Activated T-cell treated with anti-CD3 and anti-CD28 coated beads, Interleukin-2, amount 50 U/mL, for 4 hours (primary cell): Measurements from ENCODE around the gene KCNK1. TPM values are rescaled to one million over a fixed set of nuclear protein-coding genes. Genes with fewer than 3 reads are reported as not detected.
"Not testable (repeated sequence)": the region's sequence is repeated elsewhere in the genome, so short reads cannot be mapped to it uniquely, and the experiment has no call there.

Experiments used
- ATAC-seq, 2 donors: fragments of 200-7000 bp; cut with Tn5 transposase; one replicate each; pipeline ENCODE4 v1.10.0; 2021
- DNase-seq: peaks from one replicate; pipeline ENCODE4 v3.0.0-alpha.2; 2020
- H3K27me3 Mint-ChIP-seq: one replicate; pipeline ENCODE4 v1.8.0; 2021; ENCODE audit warnings: low read depth, mixed read lengths
- H3K36me3 Mint-ChIP-seq: one replicate; pipeline ENCODE4 v1.8.0; 2022; ENCODE audit warnings: mixed read lengths; ENCODE audit not compliant: insufficient read depth
- H3K4me1 Mint-ChIP-seq: one replicate; pipeline ENCODE4 v1.8.0; 2021; ENCODE audit warnings: low read depth, mixed read lengths
- H3K4me3 Mint-ChIP-seq: one replicate; pipeline ENCODE4 v1.8.0; 2021; ENCODE audit warnings: mild to moderate bottlenecking, moderate library complexity, mixed read lengths
- H3K9me3 Mint-ChIP-seq: one replicate; pipeline ENCODE4 v1.8.0; 2021; ENCODE audit warnings: mixed read lengths
- total RNA-seq, 3 donors: library from RNA; stranded (reverse); gene quantifications; one replicate each; pipeline ENCODE4 v1.2.1, GENCODE V29; 2021

KCNK1 gene
- total RNA-seq, 3 donors from 2014 or later, result 1.2 to 5.2 (median 3.1) TPM

DNA sequence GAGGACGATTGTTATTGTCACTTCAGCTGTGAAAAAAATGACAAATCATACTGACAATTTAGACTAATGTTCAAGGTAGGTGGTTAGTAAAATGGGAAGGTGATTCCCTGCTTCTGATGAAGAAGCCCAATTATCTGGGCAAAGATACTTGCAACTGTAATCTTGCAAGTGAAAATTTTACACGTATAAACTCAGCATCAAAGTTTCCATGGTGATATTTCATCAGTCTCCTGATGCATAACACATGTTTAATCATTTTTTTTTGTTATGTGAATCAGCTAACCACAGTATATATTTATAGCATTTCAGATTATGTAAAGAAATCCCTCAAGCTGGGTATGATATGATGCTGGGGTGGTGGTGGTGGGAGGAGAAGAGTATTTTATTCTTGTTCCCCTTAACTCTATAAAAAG lies 16.4 kb upstream of the KCNK1 start:
- Mint-ChIP-seq H3K27me3 (peaks cover 12% of the 10 kb centered on the region), H3K36me3 (no peaks in the 10 kb centered on the region), H3K4me3 (no peak overlapping the region), H3K9me3 (no peaks in the 10 kb centered on the region), H3K4me1 (peaks cover 25% of the 10 kb centered on the region)
- peak; percentile 36 to 55 for ATAC-seq
- DNase-seq, result no peak

DNA sequence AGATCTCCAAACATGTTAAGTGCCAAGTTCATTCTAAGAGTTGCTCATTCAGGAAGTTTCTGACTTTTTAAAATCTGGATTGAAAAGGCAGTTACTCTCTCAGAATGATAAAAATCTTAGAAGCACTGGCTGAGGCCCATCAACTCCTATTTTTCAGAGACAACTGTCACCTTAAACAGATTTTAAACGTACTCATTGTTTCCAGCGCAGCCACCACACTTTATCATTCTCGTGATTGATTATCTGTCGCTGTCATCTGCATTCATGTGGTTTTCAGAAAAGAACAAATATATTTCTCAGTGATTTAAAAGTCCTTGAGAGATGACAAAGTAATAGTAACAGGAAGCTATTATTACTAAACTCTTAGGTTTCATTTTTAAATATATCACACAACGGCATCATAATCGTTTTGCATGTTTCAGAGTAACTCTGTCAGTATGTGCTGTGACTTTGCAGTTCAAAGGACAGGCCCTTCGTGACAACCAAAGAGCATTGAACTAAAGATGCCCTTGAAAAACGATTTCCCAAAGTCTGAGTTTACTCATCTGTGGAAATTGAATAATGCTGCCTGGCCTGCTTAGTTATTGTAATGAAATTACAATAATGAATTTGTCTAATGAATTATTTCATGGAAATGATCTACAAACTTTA lies 14.9 kb upstream of the KCNK1 start:
- no peak for DNase-seq
- Mint-ChIP-seq H3K4me1 (peaks cover 25% of the 10 kb centered on the region), H3K4me3 (no peak overlapping the region), H3K27me3 (peaks cover 12% of the 10 kb centered on the region), H3K36me3 (no peaks in the 10 kb centered on the region), H3K9me3 (no peaks in the 10 kb centered on the region)
- ATAC-seq, result peak; percentile 80

DNA sequence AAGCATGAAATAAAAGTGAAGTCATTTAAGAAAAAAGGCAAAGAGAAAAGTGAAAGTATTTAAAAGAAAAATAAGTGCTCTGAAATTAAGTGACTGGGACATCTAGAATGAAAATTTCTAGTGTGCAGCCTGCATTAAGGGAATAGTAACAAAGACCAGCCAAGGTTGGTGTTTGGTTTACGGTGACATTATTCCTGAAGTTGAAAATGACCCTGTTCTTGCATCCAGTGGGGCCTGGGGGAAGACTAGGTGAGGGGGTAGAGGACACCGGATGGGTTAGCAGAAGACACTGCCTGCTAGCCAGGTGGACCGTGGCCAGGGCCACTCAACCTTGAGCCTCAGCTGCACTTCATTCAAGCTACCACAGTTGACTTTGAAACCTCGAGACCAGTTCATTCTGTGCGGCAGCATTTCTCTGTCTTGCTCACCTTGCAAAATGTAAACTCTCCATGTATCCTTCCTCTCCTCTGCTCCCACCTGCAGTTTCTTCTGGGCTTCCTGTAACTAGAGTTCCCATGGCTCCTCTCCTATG lies 14.3 kb upstream of the KCNK1 start:
- DNase-seq, result no peak
- peaks cover 2% of the 10 kb centered on the region for H3K9me3 Mint-ChIP-seq
- H3K27me3 Mint-ChIP-seq, result peaks cover 12% of the 10 kb centered on the region
- peak in 1 of 2 donors; percentile 2 for ATAC-seq
- no peaks in the 10 kb centered on the region for H3K36me3 Mint-ChIP-seq
- peaks cover 25% of the 10 kb centered on the region for H3K4me1 Mint-ChIP-seq
- no peak overlapping the region for H3K4me3 Mint-ChIP-seq

DNA sequence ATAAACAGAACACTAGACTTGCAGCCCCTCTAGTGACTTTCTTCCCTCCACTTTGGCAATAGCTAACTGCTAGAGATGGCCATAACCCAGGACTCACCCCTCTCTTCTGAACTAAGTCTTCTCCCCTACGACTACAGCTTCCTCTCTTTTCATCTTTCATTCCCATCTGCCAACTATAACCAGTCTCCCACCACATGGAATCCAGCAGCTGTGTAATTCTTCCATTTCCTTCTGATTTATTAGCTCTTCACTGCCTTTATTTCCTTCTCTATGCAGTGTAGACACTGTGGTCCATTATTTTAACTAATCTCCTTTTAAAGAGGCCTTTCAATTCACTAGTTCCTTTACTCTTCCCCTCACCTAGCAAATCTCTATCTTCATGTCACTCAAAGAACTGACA lies 13.4 kb upstream of the KCNK1 start:
- peaks cover 4% of the 10 kb centered on the region for H3K9me3 Mint-ChIP-seq
- no peak for ATAC-seq
- H3K36me3 Mint-ChIP-seq, result no peaks in the 10 kb centered on the region
- no peak overlapping the region for H3K4me3 Mint-ChIP-seq
- H3K4me1 Mint-ChIP-seq, result peaks cover 25% of the 10 kb centered on the region
- H3K27me3 Mint-ChIP-seq, result peaks cover 14% of the 10 kb centered on the region
- no peak for DNase-seq

DNA sequence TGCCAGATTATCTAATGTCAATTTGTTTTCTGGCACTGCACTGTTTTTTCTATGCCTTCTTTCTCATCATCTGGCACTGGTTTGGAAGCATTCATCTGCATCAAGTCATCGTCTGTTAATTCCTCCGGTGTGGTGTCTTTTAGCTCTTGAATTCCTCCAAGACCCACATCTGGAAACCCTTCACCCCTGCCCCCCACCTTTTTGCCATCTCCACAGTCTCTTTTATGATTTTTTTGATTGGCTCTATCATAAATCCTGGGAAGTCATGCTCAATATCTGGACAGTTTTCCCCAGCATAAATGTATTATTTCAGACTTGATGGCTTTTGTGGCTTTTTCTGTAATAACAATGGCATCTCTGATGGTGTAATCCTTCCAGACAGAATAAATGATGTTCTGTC lies 10.4 kb upstream of the KCNK1 start:
- Mint-ChIP-seq H3K36me3 (no peaks in the 10 kb centered on the region), H3K9me3 (peaks cover 4% of the 10 kb centered on the region), H3K4me3 (no peak overlapping the region), H3K4me1 (peaks cover 19% of the 10 kb centered on the region), H3K27me3 (peaks cover 15% of the 10 kb centered on the region)
- no peak for ATAC-seq
- no peak for DNase-seq

DNA sequence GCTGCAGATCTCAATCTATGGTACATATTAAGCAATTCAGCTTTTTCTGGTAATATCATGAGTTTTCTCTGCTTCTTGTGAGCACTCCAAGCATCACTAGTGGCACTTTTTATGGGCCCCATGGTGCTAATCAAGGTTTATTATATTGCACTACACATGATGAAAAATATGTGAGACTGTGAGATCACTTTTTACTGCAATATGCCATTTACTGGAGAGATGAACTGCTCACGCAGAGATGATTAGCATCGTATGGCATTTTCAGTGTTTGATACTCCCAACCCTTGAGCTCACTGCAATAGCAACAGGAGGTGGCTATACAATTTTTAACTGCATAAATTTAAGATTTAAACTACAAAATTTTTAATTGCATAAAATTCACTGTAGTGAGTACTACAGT lies 8.7 kb upstream of the KCNK1 start:
- ATAC-seq, result no peak
- Mint-ChIP-seq H3K27me3 (peaks cover 24% of the 10 kb centered on the region), H3K36me3 (no peaks in the 10 kb centered on the region), H3K9me3 (peaks cover 4% of the 10 kb centered on the region), H3K4me3 (no peak overlapping the region), H3K4me1 (peaks cover 5% of the 10 kb centered on the region)
- DNase-seq, result no peak

DNA sequence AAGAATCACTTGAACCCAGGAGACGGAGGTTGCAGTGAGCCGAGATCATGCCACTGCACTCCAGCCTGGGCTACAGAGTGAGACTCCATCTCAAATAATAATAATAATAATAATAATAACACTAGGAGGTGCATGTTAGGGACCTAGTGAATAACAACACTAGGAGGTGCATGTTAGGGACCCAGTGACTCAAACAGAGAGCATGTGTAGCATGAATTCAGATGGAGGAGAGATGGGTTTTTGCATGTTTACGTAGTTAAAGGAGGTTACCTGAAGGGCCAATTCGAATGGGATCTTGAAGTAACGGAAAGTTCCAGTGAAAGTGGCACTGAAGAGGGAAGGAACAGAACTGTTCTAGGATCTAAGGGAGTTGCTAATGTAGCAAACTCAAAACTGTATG lies 7.1 kb upstream of the KCNK1 start:
- Mint-ChIP-seq H3K4me1 (no peaks in the 10 kb centered on the region), H3K4me3 (no peak overlapping the region), H3K9me3 (peaks cover 4% of the 10 kb centered on the region), H3K27me3 (peaks cover 26% of the 10 kb centered on the region), H3K36me3 (no peaks in the 10 kb centered on the region)
- DNase-seq, result no peak
- ATAC-seq, result no peak

DNA sequence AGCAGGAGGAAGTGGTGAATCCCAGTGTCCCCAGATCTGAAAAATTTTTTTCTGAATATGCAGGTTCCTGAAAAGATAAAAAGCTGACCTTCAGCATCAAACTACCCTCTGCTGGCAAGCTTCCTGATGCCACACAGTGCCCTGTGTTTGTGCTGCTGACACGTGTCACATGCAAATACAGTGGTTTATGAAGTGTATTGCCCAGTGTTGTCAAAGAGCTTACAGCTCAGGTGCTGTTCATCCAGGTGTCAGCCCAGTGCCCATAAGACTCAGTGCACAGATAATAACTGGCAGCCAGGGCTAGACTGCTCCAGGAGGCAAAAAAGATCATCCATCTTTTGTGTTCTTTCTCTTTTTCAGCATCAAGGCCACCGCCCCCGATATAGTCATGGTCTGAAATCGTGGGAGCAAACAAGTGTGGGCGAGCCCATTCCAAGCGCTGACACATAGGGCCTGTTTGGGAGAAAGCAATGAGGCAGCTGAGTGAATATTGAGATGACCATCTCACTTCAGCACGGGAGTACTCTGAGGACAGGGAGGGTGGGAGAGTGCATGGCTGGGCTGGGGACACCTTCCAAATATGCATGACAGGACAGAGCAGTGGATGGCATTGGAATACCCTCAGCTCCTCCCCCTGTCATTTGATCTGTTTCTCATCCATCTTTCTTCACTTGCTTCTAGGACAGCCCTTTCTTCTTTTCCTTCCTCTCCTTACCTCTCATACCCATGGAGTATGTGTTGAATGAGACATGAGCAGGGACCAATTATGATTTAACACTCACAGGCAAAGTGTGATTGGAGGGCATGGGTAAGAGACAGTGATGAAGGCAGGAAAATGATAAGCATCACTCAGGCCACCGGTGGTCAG lies 6.4 kb upstream of the KCNK1 start:
- Mint-ChIP-seq H3K4me3 (no peak overlapping the region), H3K9me3 (peaks cover 4% of the 10 kb centered on the region), H3K4me1 (peaks cover 4% of the 10 kb centered on the region), H3K36me3 (no peaks in the 10 kb centered on the region), H3K27me3 (peaks cover 29% of the 10 kb centered on the region)
- DNase-seq (no peak), ATAC-seq (no peak)

DNA sequence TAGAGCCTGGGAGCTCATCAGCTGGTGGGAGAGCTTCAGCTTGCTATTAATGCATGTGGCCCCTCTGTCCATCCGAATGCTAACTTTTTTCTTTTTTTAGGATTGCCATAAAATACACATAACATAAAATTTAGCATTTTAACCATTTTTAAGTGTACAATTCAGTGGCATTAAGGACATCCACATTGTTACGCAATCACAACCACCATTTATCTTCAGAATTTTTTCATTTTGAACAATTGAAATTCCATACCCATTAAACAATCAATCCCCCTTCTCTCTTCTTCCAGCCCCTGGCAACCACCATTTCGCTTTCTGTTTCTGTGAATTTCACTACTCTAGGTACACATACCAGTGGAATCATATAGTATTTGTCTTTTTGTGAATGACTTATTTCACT lies 4.9 kb upstream of the KCNK1 start:
- peaks cover 4% of the 10 kb centered on the region for H3K4me1 Mint-ChIP-seq
- DNase-seq (no peak), ATAC-seq (no peak)
- H3K36me3 Mint-ChIP-seq, result no peaks in the 10 kb centered on the region
- H3K4me3 Mint-ChIP-seq, result no peak overlapping the region
- peaks cover 39% of the 10 kb centered on the region for H3K27me3 Mint-ChIP-seq
- H3K9me3 Mint-ChIP-seq, result peaks cover 4% of the 10 kb centered on the region

DNA sequence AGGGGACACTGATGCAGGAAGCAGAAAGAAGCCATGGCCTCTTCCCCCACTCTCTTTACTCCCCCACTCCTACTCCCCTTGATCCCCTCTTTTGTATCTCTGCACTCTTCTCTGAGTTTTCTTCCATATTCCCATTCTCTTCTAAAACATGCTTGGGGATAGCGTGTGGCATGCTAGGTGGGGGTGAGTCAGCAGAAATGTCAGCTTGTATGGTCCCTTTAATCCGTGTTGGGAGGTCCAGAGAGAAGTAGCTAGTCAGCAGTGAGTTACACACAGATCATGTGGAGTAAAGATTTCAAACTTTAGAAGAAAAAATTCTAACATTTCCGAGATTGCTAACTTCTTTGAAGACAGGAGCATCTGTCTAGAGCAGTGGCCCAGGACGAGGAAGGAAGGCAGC lies 4.0 kb upstream of the KCNK1 start:
- Mint-ChIP-seq H3K9me3 (no peaks in the 10 kb centered on the region), H3K36me3 (no peaks in the 10 kb centered on the region), H3K4me3 (no peak overlapping the region), H3K4me1 (peaks cover 4% of the 10 kb centered on the region), H3K27me3 (peaks cover 44% of the 10 kb centered on the region)
- ATAC-seq (no peak), DNase-seq (no peak)

DNA sequence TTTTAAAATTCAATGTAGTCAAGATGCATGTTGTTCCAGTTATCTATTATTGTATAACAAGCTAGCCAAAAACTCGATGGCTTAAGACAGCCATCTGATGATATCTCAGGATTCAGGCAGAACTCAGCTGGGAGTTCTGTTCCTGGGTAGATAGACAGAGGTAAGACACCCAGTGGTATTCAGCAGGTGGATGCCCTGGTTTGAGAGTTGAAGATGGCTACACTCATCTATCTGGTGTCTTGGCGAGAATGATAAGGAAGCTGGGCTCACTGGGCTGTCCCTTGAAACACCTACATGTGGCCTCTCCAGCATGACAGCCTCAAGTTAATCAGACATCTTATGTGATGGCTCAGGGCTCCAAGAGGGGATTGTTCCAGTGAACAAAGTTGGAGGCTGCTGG lies 3.3 kb upstream of the KCNK1 start:
- peaks cover 51% of the 10 kb centered on the region for H3K27me3 Mint-ChIP-seq
- DNase-seq (no peak), ATAC-seq (no peak)
- H3K4me3 Mint-ChIP-seq, result no peak overlapping the region
- no peaks in the 10 kb centered on the region for H3K9me3 Mint-ChIP-seq
- no peaks in the 10 kb centered on the region for H3K36me3 Mint-ChIP-seq
- H3K4me1 Mint-ChIP-seq, result peaks cover 4% of the 10 kb centered on the region

DNA sequence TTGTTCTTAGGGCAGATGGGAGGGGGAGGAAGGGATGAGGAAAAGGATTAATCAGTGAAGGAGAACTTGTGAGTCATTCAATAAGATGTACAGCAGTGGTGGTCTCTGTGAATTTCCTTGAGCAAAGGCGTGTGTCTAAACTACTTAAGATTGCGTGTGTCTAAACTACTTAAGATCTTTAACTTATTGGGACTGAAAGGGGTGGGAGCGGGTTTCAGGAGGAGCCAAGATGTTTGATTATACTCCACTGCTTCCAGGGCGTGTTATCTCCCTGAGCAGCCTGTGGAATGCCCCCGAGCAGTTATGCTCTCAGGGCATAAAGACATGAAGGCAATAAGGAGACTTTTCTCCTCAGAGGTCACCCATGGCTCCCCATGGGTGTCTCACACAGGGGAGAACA lies 2.5 kb upstream of the KCNK1 start:
- not testable (repeated sequence) for H3K4me1 Mint-ChIP-seq, H3K36me3 Mint-ChIP-seq, H3K4me3 Mint-ChIP-seq, ATAC-seq, DNase-seq, H3K9me3 Mint-ChIP-seq
- peaks cover 57% of the 10 kb centered on the region for H3K27me3 Mint-ChIP-seq

DNA sequence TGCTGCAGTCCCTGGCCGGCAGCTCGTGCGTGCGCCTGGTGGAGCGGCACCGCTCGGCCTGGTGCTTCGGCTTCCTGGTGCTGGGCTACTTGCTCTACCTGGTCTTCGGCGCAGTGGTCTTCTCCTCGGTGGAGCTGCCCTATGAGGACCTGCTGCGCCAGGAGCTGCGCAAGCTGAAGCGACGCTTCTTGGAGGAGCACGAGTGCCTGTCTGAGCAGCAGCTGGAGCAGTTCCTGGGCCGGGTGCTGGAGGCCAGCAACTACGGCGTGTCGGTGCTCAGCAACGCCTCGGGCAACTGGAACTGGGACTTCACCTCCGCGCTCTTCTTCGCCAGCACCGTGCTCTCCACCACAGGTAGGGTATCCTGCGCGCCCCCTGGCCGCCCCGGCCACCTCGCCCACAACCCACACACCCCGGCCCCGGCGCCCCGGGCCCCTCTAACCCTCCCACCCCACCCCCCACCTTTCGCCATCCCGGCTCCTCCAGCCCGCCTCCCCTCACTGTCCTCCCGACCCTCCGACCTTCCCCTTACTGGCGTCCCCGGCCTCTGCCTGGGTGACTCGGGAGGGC lies 352 bp downstream of the KCNK1 start:
- Mint-ChIP-seq H3K36me3 (no peaks in the 10 kb centered on the region), H3K27me3 (peaks cover 60% of the 10 kb centered on the region), H3K4me1 (peaks cover 4% of the 10 kb centered on the region), H3K4me3 (peak overlapping the region; percentile 67), H3K9me3 (no peaks in the 10 kb centered on the region)
- ATAC-seq (peak; percentile 42), DNase-seq (no peak)

DNA sequence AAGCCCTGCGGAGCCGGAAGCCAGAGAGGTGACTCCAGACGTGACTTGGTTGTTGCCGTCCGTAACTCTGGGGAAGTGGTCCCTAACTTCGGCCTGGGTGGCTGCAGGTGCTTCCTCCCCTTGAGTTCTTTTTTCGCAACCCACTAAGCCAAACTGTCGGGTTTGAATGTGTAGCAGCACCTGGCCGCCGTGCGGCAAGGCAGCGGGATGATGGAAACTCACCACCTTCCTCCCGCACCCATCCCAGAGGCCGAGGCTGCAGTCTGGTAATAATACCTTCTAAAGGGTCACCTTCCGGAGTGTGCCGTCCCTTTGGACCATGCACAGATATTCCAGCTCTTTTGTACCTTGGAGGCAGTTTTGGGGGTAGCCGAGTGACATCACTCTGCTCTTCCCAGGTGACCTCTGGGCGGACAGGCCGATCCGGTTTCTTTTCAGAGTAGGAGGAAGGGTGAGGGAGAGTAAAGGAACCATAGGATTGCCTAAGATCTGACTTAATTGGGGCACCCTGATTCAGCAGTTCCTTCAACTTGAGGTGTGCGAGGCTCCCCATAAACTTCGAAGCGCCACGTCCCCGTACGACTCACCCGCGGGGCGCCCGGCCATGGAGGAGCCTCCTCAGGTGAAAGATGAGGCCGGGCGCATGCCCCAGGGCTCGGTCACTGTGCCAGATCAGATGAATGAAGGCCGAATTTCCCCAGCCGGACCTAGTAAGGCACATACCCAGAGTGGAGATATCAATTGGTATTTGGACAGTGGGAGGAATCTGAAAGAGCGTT lies 1.0 kb downstream of the KCNK1 start:
- ATAC-seq (no peak), DNase-seq (no peak)
- Mint-ChIP-seq H3K36me3 (no peaks in the 10 kb centered on the region), H3K4me3 (peak overlapping the region; percentile 67), H3K4me1 (peaks cover 4% of the 10 kb centered on the region), H3K27me3 (peaks cover 57% of the 10 kb centered on the region), H3K9me3 (no peaks in the 10 kb centered on the region)
